ENCODE data around the gene JPH2.

Gene JPH2

DNA sequence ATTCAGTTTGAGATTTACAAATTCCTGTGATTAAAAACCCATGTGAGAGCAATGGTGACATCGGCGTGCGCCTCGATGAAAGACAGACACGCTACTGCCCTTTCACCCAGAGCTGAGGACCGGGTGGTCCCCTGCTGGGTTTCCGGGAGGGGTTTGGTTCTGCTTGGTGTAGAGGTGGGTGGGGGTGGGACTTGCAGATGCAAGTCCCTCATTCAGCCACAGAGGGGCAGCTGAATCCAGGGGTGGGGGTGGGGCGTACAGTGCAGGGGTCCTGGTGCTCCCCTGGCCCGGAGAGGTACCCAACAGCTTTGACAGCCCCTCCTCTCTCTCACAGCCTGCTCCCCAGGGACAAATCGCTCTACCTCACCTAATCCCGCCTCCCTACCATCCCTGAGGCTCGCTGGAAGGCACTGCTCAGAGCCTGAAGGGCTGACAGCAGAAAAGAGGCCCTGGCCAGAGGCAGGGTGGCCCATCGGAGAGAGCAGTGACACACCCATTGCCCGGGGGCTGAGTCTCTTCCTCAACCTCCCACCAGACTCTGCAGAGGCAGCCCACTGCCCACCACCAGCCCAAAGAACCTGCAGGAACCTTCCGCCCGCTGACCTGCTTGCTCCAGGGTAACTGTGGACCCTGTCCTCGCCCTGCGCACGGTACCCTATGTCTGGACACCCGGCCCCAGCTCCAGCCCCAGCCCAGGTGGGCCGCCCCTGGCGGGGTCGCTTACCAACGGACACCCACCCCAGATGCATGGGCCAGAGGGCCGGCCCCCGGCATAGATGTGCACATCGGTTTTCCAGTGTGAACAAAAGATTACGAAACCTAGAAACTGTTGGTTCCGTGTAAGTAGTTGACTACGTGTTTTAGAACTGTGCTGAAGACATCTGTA is 118.4 kb downstream of the JPH2 start:
- DNase-seq: peak in 2 of 10 donors; percentile 62 to 86
- intact Hi-C loops (cut with DNase I): no loop called here

- intact Hi-C loops (cut with DNase I): no loop called here
- no peak for DNase-seq
These were observed 119.3 kb downstream of the JPH2 start for GRCh38 chr20:44067650-44068081.

DNA sequence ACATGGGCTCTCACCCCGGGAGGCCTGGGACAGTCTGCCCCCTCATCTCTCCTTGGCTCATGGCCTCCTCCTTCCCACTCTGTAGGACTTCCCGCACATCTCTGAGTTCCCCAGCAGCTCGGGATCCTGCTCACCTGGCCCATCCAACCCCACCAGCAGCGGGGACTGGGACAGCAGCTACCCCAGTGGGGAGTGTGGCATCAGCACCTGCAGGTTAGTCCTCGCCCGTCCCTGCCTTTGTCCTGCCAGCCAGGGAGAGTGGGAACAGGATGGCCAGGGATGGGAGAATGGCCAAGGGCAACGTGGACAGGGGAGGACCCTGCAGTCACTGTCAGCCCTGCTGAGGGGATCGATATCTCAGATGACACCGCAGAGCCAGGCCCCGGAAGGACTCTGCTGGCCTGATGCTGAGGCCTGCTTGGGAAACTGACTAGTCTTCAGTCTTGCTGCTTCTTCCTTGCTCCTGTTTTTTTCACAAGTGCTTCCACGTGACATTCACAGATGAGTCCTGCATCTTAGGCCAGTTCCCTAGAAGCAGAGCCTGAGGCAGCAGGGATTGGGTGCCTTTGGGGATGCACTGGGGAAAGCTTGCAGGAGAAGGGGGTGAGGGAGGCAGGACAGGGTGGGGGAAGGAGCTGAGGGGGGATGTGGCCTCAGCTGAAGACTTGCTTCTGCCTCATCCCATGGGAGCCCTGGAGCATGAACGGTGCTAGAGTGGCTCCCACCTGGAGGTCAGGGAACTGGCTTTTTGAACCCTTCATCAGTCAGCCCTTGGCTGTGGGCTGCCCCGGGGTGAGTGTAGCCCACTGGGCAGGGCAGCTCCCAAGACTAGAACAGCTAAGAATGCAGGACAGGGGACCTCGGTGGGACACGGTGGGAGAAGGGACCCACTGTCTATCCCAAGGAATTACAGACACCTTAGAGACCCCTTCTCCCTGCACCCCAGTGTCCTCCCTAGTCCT is 120.1 kb downstream of the JPH2 start:
- DNase-seq: peak in 1 of 10 donors; percentile 40
- intact Hi-C loops (cut with DNase I): no loop called here

DNA sequence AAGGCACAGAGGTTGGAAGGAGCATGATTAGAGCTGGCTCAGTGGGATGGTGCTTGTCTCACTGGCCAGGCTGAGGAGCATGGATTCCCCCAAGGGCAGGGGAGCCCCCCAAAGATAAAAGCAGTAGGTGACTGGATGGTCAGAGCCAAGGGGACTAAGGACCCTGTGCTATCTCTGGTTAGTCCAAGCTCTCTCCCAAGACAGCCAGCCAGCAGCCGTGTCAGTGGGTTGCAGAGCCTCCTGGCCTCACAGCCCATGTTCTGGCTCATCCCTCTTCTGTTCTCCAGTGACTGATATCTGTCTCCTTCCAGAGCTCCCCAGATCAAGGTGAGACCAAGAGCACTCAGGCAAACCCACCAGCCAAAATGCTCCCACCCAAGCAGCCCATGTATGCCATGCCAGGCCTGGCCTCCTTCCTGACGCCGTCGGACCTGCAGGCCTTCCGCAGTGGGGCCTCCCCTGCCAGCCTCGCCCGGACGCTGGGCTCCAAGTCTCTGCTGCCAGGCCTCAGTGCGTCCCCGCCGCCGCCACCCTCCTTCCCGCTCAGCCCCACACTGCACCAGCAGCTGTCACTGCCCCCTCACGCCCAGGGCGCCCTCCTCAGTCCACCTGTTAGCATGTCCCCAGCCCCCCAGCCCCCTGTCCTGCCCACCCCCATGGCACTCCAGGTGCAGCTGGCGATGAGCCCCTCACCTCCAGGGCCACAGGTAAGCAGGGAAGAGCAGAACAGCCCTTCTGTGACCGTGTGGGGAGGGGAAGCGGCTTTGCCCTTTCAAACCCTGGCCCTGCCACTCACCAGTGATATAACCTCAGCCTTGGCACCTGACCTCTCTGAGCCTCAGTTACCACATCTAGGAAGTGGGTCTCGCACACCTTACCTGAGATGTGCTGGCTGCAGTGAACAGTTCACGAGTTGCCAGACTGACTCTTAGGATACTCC is 121.3 kb downstream of the JPH2 start:
- DNase-seq: peak in 1 of 10 donors; percentile 68
- intact Hi-C loops (cut with DNase I): no loop called here

- peak in 3 of 10 donors; percentile 7 to 56 (median 22) for DNase-seq
- intact Hi-C loops (cut with DNase I): no loop called here
These were observed 122.2 kb downstream of the JPH2 start for GRCh38 chr20:44064501-44065400.
